ENCODE data around the gene ZFYVE26. TPM values are rescaled to one million over a fixed set of nuclear protein-coding genes. Genes with fewer than 3 reads are reported as not detected.

The ZFYVE26 gene
- polyA plus RNA-seq, 3 donors: 1.0 to 17.6 (median 2.3) TPM

GRCh38 chr14:67757175-67757574, 59.2 kb downstream of the ZFYVE26 start:
- peaks cover 73 to 91% of the 10 kb centered on the region in 2 donors for H3K36me3 ChIP-seq (replicated peaks in 1 of 2; ENCODE audit: control insufficient read depth in 1 of 2, insufficient read depth in 2 of 2, low read length in 2 of 2)
- H3K27ac Mint-ChIP-seq: peak overlapping the region in 2 of 7 donors; percentile 22 to 43
- 86% methylated on average over 3 of the region's 3 CpGs for WGBS (ENCODE audit: insufficient coverage)

GRCh38 chr14:67756496-67756895, 59.9 kb downstream of the ZFYVE26 start:
- no peaks in the 10 kb centered on the region for H3K27me3 ChIP-seq (ENCODE audit: control insufficient read depth in 2 of 2, insufficient read depth in 2 of 2, low read length in 2 of 2)
- H3K79me2 ChIP-seq (ENCODE audit: insufficient read depth, low read length): no peaks in the 10 kb centered on the region
- no peaks in the 10 kb centered on the region for H3K4me1 ChIP-seq (ENCODE audit: control insufficient read depth in 1 of 2, insufficient read depth in 2 of 2, low read length in 2 of 2)
- H3K4me3 Mint-ChIP-seq: no peak overlapping the region
- TF ChIP-seq CTCF (IDR thresholded peaks at IDR 0.05): no peak
- H3K9me3 Mint-ChIP-seq: no peaks in the 10 kb centered on the region
- H2AFZ ChIP-seq (ENCODE audit: insufficient read depth, low read depth, low read length, poor library complexity, severe bottlenecking): no peak overlapping the region
- H3K27me3 Mint-ChIP-seq (ENCODE audit: low read depth in 3 of 3): no peaks in the 10 kb centered on the region
- peaks cover 88 to 94% of the 10 kb centered on the region in 2 donors for H3K36me3 Mint-ChIP-seq
- H3K27ac Mint-ChIP-seq: no peak overlapping the region
- no peak overlapping the region for H3K9ac ChIP-seq (ENCODE audit: insufficient read depth, low read length, poor library complexity, severe bottlenecking)
- no peak for DNase-seq
- H3K4me1 Mint-ChIP-seq: no peaks in the 10 kb centered on the region
- H3K9me3 ChIP-seq (replicated peaks in 1 of 2; ENCODE audit: control insufficient read depth in 1 of 2, insufficient read depth in 1 of 2, low read length in 2 of 2): no peaks in the 10 kb centered on the region
- intact Hi-C loops (cut with micrococcal nuclease): no loop called here
- no peak overlapping the region for H3K4me3 ChIP-seq (replicated peaks in 1 of 3; ENCODE audit: low read depth in 2 of 3, low read length in 3 of 3)
- peaks cover 72 to 92% of the 10 kb centered on the region in 2 donors for H3K36me3 ChIP-seq (replicated peaks in 1 of 2; ENCODE audit: control insufficient read depth in 1 of 2, insufficient read depth in 2 of 2, low read length in 2 of 2)
- no peak overlapping the region for H3K27ac ChIP-seq (ENCODE audit: low read depth in 1 of 2, low read length in 2 of 2)
- no peak overlapping the region for H3K4me2 ChIP-seq (replicated peaks; ENCODE audit: extremely low read depth, low read length, poor library complexity, severe bottlenecking)
- no CpG with 5 or more reads among the region's 1 CpG for WGBS (ENCODE audit: insufficient coverage)
- H4K20me1 ChIP-seq (ENCODE audit: insufficient read depth, low read length): no peaks in the 10 kb centered on the region

More at GRCh38 chr14:67757175-67757574, 59.2 kb downstream of the ZFYVE26 start:
- intact Hi-C loops (cut with micrococcal nuclease): no loop called here
- H3K27me3 Mint-ChIP-seq (ENCODE audit: low read depth in 3 of 3): no peaks in the 10 kb centered on the region
- no peaks in the 10 kb centered on the region for H3K9me3 Mint-ChIP-seq
- no peaks in the 10 kb centered on the region for H3K27me3 ChIP-seq (ENCODE audit: control insufficient read depth in 2 of 2, insufficient read depth in 2 of 2, low read length in 2 of 2)
- no peaks in the 10 kb centered on the region for H4K20me1 ChIP-seq (ENCODE audit: insufficient read depth, low read length)
- H3K4me1 ChIP-seq (ENCODE audit: control insufficient read depth in 1 of 2, insufficient read depth in 2 of 2, low read length in 2 of 2): no peaks in the 10 kb centered on the region
- no peak overlapping the region for H3K4me3 Mint-ChIP-seq
- H3K9me3 ChIP-seq (replicated peaks in 1 of 2; ENCODE audit: control insufficient read depth in 1 of 2, insufficient read depth in 1 of 2, low read length in 2 of 2): no peaks in the 10 kb centered on the region
- TF ChIP-seq CTCF (IDR thresholded peaks at IDR 0.05): no peak
- H3K27ac ChIP-seq (ENCODE audit: low read depth in 1 of 2, low read length in 2 of 2): no peak overlapping the region
- no peak overlapping the region for H3K4me2 ChIP-seq (replicated peaks; ENCODE audit: extremely low read depth, low read length, poor library complexity, severe bottlenecking)
- no peaks in the 10 kb centered on the region for H3K4me1 Mint-ChIP-seq
- no peak overlapping the region for H3K4me3 ChIP-seq (replicated peaks in 1 of 3; ENCODE audit: low read depth in 2 of 3, low read length in 3 of 3)
- H3K79me2 ChIP-seq (ENCODE audit: insufficient read depth, low read length): no peaks in the 10 kb centered on the region
- no peak overlapping the region for H3K9ac ChIP-seq (ENCODE audit: insufficient read depth, low read length, poor library complexity, severe bottlenecking)
- no peak for DNase-seq
- H2AFZ ChIP-seq (ENCODE audit: insufficient read depth, low read depth, low read length, poor library complexity, severe bottlenecking): no peak overlapping the region
- H3K36me3 Mint-ChIP-seq: peaks cover 87 to 94% of the 10 kb centered on the region in 2 donors

Data from CD14-positive monocyte (primary cell).